Activated naive CD4-positive, alpha-beta T cell treated with anti-CD3 and anti-CD28 coated beads, Interleukin-2, amount 50 U/mL, for 24 hours (primary cell): ENCODE measurements around the gene TRIM37.

Source experiments
- H3K27ac Mint-ChIP-seq: one replicate; pipeline ENCODE4 v1.8.0; 2021; ENCODE audit warnings: mild to moderate bottlenecking, mixed read lengths
- H3K27me3 Mint-ChIP-seq: one replicate; pipeline ENCODE4 v1.8.0; 2021; ENCODE audit warnings: mixed read lengths
- H3K36me3 Mint-ChIP-seq: one replicate; pipeline ENCODE4 v1.8.0; 2021; ENCODE audit warnings: mixed read lengths
- H3K4me1 Mint-ChIP-seq: one replicate; pipeline ENCODE4 v1.8.0; 2021; ENCODE audit warnings: mixed read lengths
- H3K4me3 Mint-ChIP-seq: one replicate; pipeline ENCODE4 v1.8.0; 2021; ENCODE audit warnings: mild to moderate bottlenecking, mixed read lengths
- H3K9me3 Mint-ChIP-seq: one replicate; pipeline ENCODE4 v1.8.0; 2021; ENCODE audit warnings: mixed read lengths

The TRIM37 gene

DNA sequence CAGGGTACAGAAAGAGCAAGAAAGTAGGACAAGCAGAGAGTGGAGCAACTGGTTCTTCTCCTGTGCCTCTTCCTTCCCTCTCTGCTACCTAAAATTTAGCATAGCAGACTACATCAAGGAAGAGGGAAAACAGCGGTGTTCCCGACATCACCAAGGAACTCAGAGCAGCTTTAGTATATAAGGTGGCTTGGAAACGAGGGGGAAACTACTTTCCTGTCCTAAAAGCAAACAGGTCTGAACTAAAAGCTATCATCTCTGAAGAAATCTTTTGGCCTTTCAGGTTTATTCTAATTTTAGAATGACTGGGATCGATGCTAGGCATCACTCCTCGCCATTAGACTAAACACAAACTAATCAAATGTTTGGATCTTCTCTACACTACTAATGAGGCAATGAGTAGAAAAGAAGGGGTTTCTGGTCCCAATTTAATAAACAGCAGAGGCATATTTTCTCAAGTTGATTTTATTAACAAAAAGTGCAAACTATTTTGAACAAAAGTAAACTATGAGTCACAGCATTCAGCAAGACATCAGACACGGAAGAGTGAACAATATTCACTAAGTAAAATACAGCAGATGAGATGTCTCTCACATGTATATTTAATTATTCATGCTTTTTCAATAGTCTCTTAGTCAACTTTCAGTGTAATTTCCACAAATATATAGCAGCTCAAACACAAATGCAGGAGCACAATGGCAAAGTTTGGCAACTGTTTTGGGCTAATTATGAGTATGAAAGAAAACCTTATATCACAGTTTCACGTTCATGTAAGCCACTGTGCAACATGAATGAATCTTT lies 108.7 kb downstream of the TRIM37 start:
- Mint-ChIP-seq H3K27me3 (no peaks in the 10 kb centered on the region), H3K36me3 (peaks cover 23% of the 10 kb centered on the region), H3K9me3 (no peaks in the 10 kb centered on the region), H3K27ac (peak overlapping the region; percentile 90), H3K4me1 (peaks cover 25% of the 10 kb centered on the region), H3K4me3 (no peak overlapping the region)

DNA sequence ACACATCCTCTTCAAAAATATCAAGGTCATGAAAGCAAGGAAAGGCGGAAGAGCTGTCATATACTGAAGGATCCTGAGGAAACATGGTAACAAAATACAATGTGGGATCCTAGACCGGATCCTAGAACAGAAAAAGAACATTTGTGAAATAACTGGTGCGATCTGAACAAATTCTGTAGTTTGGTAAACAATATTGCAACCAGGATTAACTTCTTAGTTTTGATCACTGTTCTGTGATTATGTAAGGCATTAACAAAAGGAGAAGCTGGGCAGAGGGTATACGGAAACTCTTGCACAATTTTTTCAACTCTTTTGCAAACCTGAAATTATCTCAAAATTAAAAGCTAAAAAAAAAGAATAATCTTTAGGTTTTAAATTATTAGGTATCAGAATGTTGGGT lies 109.7 kb downstream of the TRIM37 start:
- peaks cover 23% of the 10 kb centered on the region for H3K36me3 Mint-ChIP-seq
- H3K9me3 Mint-ChIP-seq = no peaks in the 10 kb centered on the region
- peaks cover 22% of the 10 kb centered on the region for H3K4me1 Mint-ChIP-seq
- H3K27ac Mint-ChIP-seq = no peak overlapping the region
- H3K4me3 Mint-ChIP-seq = no peak overlapping the region
- H3K27me3 Mint-ChIP-seq = no peaks in the 10 kb centered on the region

DNA sequence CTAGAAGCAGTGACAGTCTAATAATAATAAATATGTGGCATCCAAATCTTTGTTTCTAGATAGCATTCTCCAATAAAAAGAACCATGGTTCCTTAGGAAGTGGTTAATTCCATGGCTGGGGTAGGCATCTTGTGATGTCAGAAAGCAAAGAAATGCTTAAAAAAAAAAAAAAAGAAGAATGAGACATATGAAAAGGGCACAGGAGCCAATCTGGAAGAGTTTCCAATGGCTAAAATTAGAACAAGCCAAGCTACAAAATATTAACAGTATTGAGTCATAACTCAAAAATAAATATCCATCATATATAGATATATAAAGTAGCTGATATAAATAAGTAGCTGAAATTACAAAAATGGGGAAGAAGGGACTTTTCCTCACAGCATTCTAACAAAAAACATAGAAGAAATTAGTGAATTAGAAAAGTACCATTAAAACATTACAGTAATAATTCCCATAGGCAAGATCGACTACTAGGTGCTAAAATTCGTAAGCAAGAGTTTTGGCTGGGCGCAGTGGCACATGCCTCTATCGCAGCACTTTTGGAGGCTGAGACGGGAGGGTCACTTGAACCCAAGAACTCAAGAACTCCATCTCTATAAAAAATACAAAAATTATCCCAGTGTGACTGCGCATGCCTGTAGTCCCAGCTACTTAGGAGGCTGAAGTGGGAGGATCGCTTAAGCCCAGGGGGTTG lies 111.3 kb downstream of the TRIM37 start:
- no peak overlapping the region for H3K4me3 Mint-ChIP-seq
- H3K4me1 Mint-ChIP-seq = peaks cover 7% of the 10 kb centered on the region
- no peaks in the 10 kb centered on the region for H3K27me3 Mint-ChIP-seq
- no peaks in the 10 kb centered on the region for H3K9me3 Mint-ChIP-seq
- H3K27ac Mint-ChIP-seq = no peak overlapping the region
- H3K36me3 Mint-ChIP-seq = peaks cover 21% of the 10 kb centered on the region

DNA sequence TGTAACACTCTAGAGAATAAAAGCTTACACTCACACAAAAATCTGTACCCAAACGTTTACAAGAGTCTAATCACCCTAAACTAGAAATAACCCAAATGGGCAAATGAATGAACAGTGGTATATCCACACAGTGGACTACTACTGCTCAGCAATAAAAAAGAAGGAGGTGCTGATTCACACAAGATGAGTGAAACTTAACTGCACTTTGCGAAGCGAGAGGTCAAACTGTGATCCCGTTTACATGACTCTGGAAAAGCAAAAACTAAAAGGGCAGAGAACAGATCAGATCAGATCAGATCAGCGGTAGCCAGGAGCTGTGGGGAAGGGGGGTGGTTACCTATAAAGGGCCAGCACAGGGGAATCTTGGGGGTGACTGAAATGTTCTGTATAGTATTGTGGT lies 113.4 kb downstream of the TRIM37 start:
- Mint-ChIP-seq H3K4me1 (peaks cover 5% of the 10 kb centered on the region), H3K27me3 (no peaks in the 10 kb centered on the region), H3K4me3 (no peak overlapping the region), H3K36me3 (peaks cover 10% of the 10 kb centered on the region), H3K9me3 (no peaks in the 10 kb centered on the region), H3K27ac (peak overlapping the region; percentile 42)

DNA sequence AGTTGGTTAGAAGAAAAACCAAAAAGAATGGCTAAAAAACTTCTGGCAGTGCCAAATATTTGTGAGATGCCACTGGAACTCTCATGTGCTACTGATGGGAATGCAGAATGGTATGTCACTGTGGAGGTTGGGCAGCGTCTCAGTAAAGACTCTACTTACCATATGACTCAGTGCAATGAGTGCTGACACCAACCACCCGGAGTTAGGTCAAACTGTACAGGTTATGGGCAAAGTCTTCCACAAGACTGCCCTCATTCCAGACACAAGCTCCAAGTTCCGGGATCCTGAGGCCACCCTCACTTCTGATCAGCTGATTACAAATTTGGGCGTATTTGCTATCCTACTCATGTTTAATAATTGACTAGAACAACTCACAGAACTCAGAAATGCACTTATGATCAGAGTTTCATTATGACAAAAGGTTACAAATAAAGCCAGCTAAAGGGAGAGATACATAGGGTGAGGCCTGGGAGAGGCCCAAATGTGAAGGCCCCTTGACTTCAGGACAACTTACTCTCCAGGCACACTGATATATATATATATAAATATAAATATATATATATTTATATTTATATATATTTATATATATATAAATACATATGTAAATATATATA lies 114.9 kb downstream of the TRIM37 start:
- no peak overlapping the region for H3K27ac Mint-ChIP-seq
- no peaks in the 10 kb centered on the region for H3K4me1 Mint-ChIP-seq
- no peaks in the 10 kb centered on the region for H3K9me3 Mint-ChIP-seq
- no peaks in the 10 kb centered on the region for H3K27me3 Mint-ChIP-seq
- H3K36me3 Mint-ChIP-seq = peaks cover 6% of the 10 kb centered on the region
- H3K4me3 Mint-ChIP-seq = no peak overlapping the region

DNA sequence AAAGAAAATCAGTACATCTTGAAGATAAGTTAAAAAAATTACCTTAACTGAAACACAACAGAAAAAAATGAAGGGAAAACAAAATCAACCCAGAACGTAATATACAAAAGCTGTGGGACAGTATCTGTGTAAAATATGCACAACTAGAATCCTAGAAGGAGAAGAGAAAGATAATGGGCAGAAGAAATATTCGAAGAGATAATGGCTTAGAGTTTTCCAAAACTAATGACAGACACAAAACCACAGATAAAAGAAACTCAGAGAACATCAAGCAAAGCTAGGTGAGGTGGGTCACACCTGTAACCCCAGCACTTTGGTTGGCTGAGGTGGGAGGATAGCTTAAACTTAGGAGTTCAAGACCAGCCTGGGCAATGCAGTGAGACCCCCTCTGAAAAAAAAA lies 117.1 kb downstream of the TRIM37 start:
- Mint-ChIP-seq H3K36me3 (peaks cover 4% of the 10 kb centered on the region), H3K9me3 (no peaks in the 10 kb centered on the region), H3K4me3 (no peak overlapping the region), H3K27me3 (no peaks in the 10 kb centered on the region), H3K27ac (no peak overlapping the region), H3K4me1 (no peaks in the 10 kb centered on the region)

GRCh38 chr17:58985971-58986370 lies 120.7 kb downstream of the TRIM37 start:
- no peak overlapping the region for H3K4me3 Mint-ChIP-seq
- H3K27me3 Mint-ChIP-seq = no peaks in the 10 kb centered on the region
- H3K36me3 Mint-ChIP-seq = no peaks in the 10 kb centered on the region
- H3K9me3 Mint-ChIP-seq = no peaks in the 10 kb centered on the region
- H3K4me1 Mint-ChIP-seq = no peaks in the 10 kb centered on the region
- H3K27ac Mint-ChIP-seq = no peak overlapping the region

DNA sequence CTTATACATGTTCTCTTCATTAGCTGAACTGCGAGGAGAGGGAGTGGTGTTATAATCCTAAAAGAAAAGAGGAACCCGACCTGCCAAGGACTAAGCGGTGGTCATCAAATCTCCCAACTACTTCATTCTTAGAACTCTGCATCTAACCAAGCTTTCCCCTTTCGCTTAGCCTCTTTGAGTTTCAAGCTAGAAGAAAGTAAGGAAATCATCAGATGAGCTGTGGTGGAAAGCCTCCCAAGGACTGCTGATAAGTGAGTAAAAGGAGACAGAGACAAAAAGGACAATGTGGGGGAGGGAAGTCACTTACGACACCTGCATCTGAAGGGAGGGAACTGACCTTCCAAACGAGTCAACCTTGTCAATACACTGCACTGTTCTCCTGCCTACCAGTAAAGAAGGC lies 121.3 kb downstream of the TRIM37 start:
- H3K4me3 Mint-ChIP-seq = no peak overlapping the region
- no peaks in the 10 kb centered on the region for H3K36me3 Mint-ChIP-seq
- no peaks in the 10 kb centered on the region for H3K9me3 Mint-ChIP-seq
- no peak overlapping the region for H3K27ac Mint-ChIP-seq
- no peaks in the 10 kb centered on the region for H3K27me3 Mint-ChIP-seq
- no peaks in the 10 kb centered on the region for H3K4me1 Mint-ChIP-seq

DNA sequence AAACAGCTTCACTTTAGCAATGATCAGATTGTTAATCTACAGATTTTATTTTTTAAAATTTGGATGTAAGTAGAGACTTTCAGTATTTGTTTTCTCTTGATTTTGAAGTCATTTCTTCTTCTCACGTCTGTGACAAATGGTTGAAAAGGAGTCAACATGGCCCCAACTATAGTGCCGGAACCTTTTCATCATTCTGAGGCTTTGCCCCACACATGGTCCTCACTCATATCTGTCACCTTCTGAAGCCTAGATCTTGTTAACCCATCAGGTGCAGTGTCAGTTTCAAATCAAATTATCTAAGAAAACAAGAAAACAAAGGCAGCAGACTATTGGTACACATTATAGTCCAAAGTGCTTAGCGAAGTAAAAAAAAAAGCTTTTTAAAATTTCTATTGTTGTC lies 124.1 kb downstream of the TRIM37 start:
- Mint-ChIP-seq H3K4me3 (no peak overlapping the region), H3K27me3 (no peaks in the 10 kb centered on the region), H3K36me3 (no peaks in the 10 kb centered on the region), H3K27ac (no peak overlapping the region), H3K9me3 (no peaks in the 10 kb centered on the region), H3K4me1 (no peaks in the 10 kb centered on the region)

DNA sequence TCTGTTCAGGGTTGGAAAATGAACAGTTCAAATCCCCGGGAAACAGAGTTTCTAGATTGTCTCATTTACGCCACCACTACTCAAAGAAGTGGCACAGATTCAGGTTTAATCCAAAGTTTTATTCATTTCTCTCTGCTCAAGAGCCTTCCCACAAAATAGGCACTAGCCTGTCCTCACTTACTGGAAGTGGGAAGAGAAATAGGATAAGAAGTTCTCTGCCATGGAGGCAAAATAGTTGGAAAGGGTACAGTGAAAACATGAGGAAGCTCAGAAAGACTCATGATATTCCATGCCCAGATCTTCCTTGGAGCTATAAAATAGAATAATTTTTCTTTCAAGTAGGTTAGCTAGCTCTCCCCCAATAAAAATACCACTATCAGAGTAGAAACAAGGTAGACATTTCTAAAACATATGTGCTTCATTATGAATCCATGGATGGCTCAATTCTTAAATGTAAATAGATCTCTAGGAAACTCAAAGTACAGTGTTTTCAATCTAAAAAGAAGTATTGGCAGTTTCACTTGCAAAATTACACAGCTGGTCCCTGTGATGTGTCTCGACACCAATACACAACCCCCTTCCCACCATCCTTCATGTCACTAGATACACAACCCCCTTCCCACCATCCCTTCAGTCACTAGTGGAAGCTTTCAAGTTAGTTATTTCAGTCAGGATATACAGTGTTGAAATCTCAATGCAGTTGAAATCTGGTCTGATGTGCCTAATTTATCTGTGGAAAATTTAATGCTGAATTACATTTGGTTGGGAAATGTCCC lies 125.8 kb downstream of the TRIM37 start:
- Mint-ChIP-seq H3K27me3 (no peaks in the 10 kb centered on the region), H3K27ac (no peak overlapping the region), H3K4me1 (no peaks in the 10 kb centered on the region), H3K36me3 (no peaks in the 10 kb centered on the region), H3K9me3 (no peaks in the 10 kb centered on the region), H3K4me3 (no peak overlapping the region)

GRCh38 chr17:58976541-58976940 lies 130.1 kb downstream of the TRIM37 start:
- Mint-ChIP-seq H3K9me3 (no peaks in the 10 kb centered on the region), H3K36me3 (peaks cover 1% of the 10 kb centered on the region), H3K4me1 (no peaks in the 10 kb centered on the region), H3K27ac (no peak overlapping the region), H3K27me3 (no peaks in the 10 kb centered on the region), H3K4me3 (no peak overlapping the region)

DNA sequence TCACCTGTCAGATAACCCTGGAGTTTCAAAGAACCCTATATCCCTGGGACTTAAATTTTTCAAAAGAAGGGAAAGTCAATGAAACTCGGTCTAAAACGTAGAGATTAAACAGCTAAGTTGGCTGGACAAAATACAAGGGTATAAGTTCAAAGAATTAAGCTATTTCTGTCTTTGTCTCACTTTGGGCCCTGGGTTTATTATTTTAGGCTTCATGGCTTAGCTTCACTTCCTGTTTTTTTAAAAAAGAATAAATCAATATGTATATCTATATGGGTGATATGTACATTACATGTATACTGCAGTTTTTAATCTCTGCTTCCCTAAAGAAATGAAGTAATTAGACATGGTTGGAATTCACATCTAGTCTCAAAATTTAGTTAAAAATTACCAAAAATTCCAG lies 132.3 kb downstream of the TRIM37 start:
- no peaks in the 10 kb centered on the region for H3K9me3 Mint-ChIP-seq
- no peaks in the 10 kb centered on the region for H3K27me3 Mint-ChIP-seq

DNA sequence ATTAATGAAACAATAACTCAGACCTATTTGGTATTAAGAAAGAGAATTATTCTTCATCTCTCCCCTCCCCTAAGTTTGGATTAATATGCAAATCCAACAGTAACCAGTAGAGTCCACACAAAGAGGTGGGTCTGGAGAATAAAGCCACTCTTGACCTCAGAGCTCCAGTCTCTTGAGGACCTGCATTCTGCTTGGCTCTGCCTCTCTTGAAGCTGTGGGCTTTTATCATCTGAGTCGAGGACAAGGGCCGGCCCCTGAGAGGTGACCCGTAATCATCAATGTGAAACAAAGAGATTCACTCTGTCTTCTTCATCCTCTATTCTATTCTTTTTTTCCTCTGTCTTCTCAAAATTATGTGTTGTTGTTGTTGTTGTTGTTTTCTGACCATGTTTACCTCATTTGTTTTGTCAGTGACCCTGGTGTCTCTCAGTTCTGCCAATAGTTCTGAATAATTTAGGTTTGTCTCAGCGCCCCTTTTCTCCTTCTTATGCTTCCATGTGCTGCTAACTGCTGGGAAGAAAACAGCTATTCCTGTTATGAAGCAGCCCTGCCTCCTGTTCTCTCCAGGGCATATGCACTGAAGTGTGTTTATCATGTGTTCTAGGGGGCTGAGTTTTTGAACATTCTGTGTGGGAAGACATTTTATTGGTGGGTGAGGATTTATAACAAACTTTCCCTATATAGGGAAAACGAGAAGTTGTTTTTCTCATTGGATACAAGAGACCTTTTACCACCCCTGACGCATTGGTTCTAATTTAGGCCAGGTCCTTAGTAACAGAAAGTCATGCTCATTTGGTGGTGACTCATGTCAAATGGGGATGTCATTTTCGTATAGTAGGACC lies 135.8 kb downstream of the TRIM37 start:
- H3K27me3 Mint-ChIP-seq = no peaks in the 10 kb centered on the region
- no peaks in the 10 kb centered on the region for H3K9me3 Mint-ChIP-seq
- H3K4me3 Mint-ChIP-seq = no peak overlapping the region
- H3K36me3 Mint-ChIP-seq = peaks cover 1% of the 10 kb centered on the region
- H3K4me1 Mint-ChIP-seq = peaks cover 4% of the 10 kb centered on the region
- no peak overlapping the region for H3K27ac Mint-ChIP-seq

More for the DNA sequence above, 132.3 kb downstream of the TRIM37 start:
- H3K4me1 Mint-ChIP-seq = no peaks in the 10 kb centered on the region
- no peak overlapping the region for H3K27ac Mint-ChIP-seq
- H3K36me3 Mint-ChIP-seq = peaks cover 1% of the 10 kb centered on the region
- H3K4me3 Mint-ChIP-seq = no peak overlapping the region

- H3K4me1 Mint-ChIP-seq = peaks cover 4% of the 10 kb centered on the region
- no peaks in the 10 kb centered on the region for H3K27me3 Mint-ChIP-seq
- no peaks in the 10 kb centered on the region for H3K9me3 Mint-ChIP-seq
- no peak overlapping the region for H3K4me3 Mint-ChIP-seq
- no peak overlapping the region for H3K27ac Mint-ChIP-seq
- peaks cover 1% of the 10 kb centered on the region for H3K36me3 Mint-ChIP-seq
Observed at GRCh38 chr17:58969612-58970011, 137.1 kb downstream of the TRIM37 start.

- Mint-ChIP-seq H3K4me1 (peaks cover 4% of the 10 kb centered on the region), H3K4me3 (no peak overlapping the region), H3K9me3 (no peaks in the 10 kb centered on the region), H3K27ac (no peak overlapping the region), H3K27me3 (no peaks in the 10 kb centered on the region), H3K36me3 (peaks cover 1% of the 10 kb centered on the region)
Observed at GRCh38 chr17:58969156-58969555, 137.5 kb downstream of the TRIM37 start.
